Epithelial cell of esophagus (primary cell): Measurements from ENCODE around the gene ADNP.

Experiments
- DNase-seq: peaks from one replicate; pipeline ENCODE4 v3.0.0; 2010; ENCODE audit warnings: low read depth
- H3K4me3 ChIP-seq: 2 replicates; pipeline ENCODE4 v1.5.1; 2011; ENCODE audit warnings: mild to moderate bottlenecking, low read length, control low read depth
- CTCF ChIP-seq: IDR thresholded peaks from 2 replicates; pipeline ENCODE4 v1.5.1; 2011; ENCODE audit warnings: low read depth, mild to moderate bottlenecking, low read length, control low read depth, inconsistent platforms; ENCODE audit not compliant: insufficient read depth; ENCODE audit errors: missing control alignments

Gene ADNP

GRCh38 chr20:50957276-50957675, 26.0 kb upstream of the ADNP start:
- DNase-seq, result peak; percentile 13
- TF ChIP-seq CTCF, result no peak
- H3K4me3 ChIP-seq, result peak overlapping the region; percentile 94

- no peak for TF ChIP-seq CTCF
- peak; percentile 50 for DNase-seq
- no peak overlapping the region for H3K4me3 ChIP-seq
These were observed 22.6 kb upstream of the ADNP start for GRCh38 chr20:50953821-50954220.

GRCh38 chr20:50953196-50953595, 22.0 kb upstream of the ADNP start:
- DNase-seq, result no peak
- TF ChIP-seq CTCF, result no peak
- H3K4me3 ChIP-seq, result no peak overlapping the region

GRCh38 chr20:50948132-50948785, 17.0 kb upstream of the ADNP start:
- no peak overlapping the region for H3K4me3 ChIP-seq
- no peak for DNase-seq
- no peak for TF ChIP-seq CTCF

GRCh38 chr20:50943069-50943468, 11.8 kb upstream of the ADNP start:
- no peak for TF ChIP-seq CTCF
- no peak overlapping the region for H3K4me3 ChIP-seq
- DNase-seq, result no peak

GRCh38 chr20:50933589-50933988, 2.4 kb upstream of the ADNP start:
- peak; percentile 2 for TF ChIP-seq CTCF
- no peak overlapping the region for H3K4me3 ChIP-seq
- no peak for DNase-seq

GRCh38 chr20:50932691-50933280, 1.5 kb upstream of the ADNP start:
- DNase-seq, result no peak
- H3K4me3 ChIP-seq, result no peak overlapping the region
- TF ChIP-seq CTCF, result no peak
